HL-60 (cell line): Measurements from ENCODE around the gene CFAP74.

Experiments
- DNase-seq, 2 experiments: peaks; one replicate each; pipeline ENCODE4 v3.0.0-alpha.2; 2010 to 2020; ENCODE audit warnings: low read depth in 1 of 2, low spot score in 1 of 2
- H3K27ac ChIP-seq: fragments of 250-450 bp; sonication (Bioruptor Pico); replicated peaks from 2 replicates; pipeline ENCODE4 v1.5.1; 2020; ENCODE audit warnings: mild to moderate bottlenecking, moderate library complexity
- H3K27me3 ChIP-seq: fragments of 250-450 bp; sonication (Bioruptor Pico); 2 replicates; pipeline ENCODE4 v1.5.1; 2021; ENCODE audit warnings: mild to moderate bottlenecking, moderate library complexity; ENCODE audit not compliant: insufficient read depth, poor library complexity, severe bottlenecking
- H3K4me3 ChIP-seq: replicated peaks from 2 replicates; pipeline ENCODE4 v1.5.1; 2011; ENCODE audit warnings: mild to moderate bottlenecking, control low read depth, low read length; ENCODE audit not compliant: insufficient read depth
- CTCF ChIP-seq: IDR thresholded peaks from one replicate; pipeline ENCODE4 v1.5.1; 2011; ENCODE audit warnings: low read length, control low read depth, inconsistent platforms; ENCODE audit not compliant: insufficient read depth
- GABPA ChIP-seq: IDR thresholded peaks from 2 replicates; pipeline ENCODE4 v1.6.1; 2012; ENCODE audit warnings: low read depth
- POLR2AphosphoS5 ChIP-seq: IDR thresholded peaks from 2 replicates; pipeline ENCODE4 v1.6.1; 2012; ENCODE audit warnings: low read depth
- REST ChIP-seq: IDR thresholded peaks from 2 replicates; pipeline ENCODE4 v1.6.1; 2012; ENCODE audit warnings: low read depth; ENCODE audit not compliant: insufficient replicate concordance
- SPI1 ChIP-seq: IDR thresholded peaks from 2 replicates; pipeline ENCODE4 v1.6.1; 2012; ENCODE audit warnings: low read depth, mild to moderate bottlenecking, borderline replicate concordance

The CFAP74 gene

GRCh38 chr1:1963570-1963969, 40.0 kb downstream of the CFAP74 start:
- Histone ChIP-seq H3K27ac (no peak overlapping the region), H3K27me3 (peaks cover 10% of the 10 kb centered on the region), H3K4me3 (no peak overlapping the region)
- TF ChIP-seq REST: no peak
- no peak for TF ChIP-seq CTCF
- no peak for TF ChIP-seq POLR2AphosphoS5
- TF ChIP-seq SPI1: no peak
- no peak for TF ChIP-seq GABPA
- DNase-seq: no peak

GRCh38 chr1:1962752-1963151, 40.8 kb downstream of the CFAP74 start:
- no peak overlapping the region for H3K27ac ChIP-seq
- TF ChIP-seq REST: no peak
- no peak for TF ChIP-seq GABPA
- no peak for TF ChIP-seq CTCF
- TF ChIP-seq POLR2AphosphoS5: no peak
- TF ChIP-seq SPI1: no peak
- H3K4me3 ChIP-seq: no peak overlapping the region
- DNase-seq: no peak
- peaks cover 9% of the 10 kb centered on the region for H3K27me3 ChIP-seq

- no peak for TF ChIP-seq REST
- TF ChIP-seq GABPA: no peak
- no peak for TF ChIP-seq CTCF
- no peak for TF ChIP-seq POLR2AphosphoS5
- TF ChIP-seq SPI1: no peak
- Histone ChIP-seq H3K4me3 (no peak overlapping the region), H3K27ac (no peak overlapping the region), H3K27me3 (peaks cover 5% of the 10 kb centered on the region)
- no peak for DNase-seq
Observed at GRCh38 chr1:1960480-1961196, 42.9 kb downstream of the CFAP74 start.
